ENCODE results near the gene TFPI.
"Not testable (repeated sequence)": the region's sequence is repeated elsewhere in the genome, so short reads cannot be mapped to it uniquely, and the experiment has no call there.

TFPI gene

GRCh38 chr2:187573722-187574121 is 19.5 kb upstream of the TFPI start:
- no peak overlapping the region for H3K4me3 ChIP-seq (ENCODE audit: low read depth, low read length)
- no peak for TF ChIP-seq CTCF (IDR thresholded peaks at IDR 0.05; ENCODE audit: insufficient read depth, low read depth, low read length, missing control alignments)
- DNase-seq (ENCODE audit: low read depth) = no peak

DNA sequence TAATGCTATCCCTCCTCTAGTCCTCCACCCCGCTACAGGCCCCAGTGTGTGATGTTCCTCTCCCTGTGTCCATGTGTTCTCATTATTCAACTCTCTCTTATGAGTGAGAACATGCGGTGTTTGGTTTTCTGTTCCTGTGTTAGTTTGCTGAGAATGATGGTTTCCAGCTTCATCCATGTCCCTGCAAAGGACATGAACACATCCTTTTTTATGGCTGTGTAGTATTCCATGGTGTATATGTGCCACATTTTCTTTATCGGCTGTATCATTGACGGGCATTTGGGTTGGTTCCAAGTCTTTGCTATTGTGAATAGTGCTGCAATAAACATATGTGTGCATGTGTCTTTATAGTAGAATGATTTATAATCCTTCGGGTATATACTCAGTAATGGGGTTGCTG is 17.8 kb upstream of the TFPI start:
- not testable (repeated sequence) for H3K4me3 ChIP-seq (ENCODE audit: low read depth, low read length); DNase-seq (ENCODE audit: low read depth)

DNA sequence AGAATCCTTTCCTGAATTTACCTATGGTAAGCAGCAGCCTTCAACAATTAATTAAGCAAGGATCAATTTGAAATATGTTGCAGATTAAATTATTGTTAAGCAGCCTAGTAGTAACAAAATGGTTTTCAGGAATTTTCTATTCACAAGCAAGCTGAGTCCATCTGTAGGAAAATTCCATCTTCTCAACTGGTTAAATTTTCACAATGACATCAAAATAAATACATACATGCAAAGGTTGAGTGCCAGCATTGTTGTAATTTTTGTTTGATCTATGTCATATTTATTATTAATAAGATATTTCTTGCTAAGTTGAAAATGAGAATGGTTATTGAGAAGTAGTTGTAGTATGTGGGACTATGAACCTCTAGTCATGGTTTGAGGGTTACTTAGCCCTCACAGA is 15.3 kb upstream of the TFPI start:
- DNase-seq (ENCODE audit: low read depth) = no peak
- no peak overlapping the region for H3K4me3 ChIP-seq (ENCODE audit: low read depth, low read length)
- TF ChIP-seq CTCF (IDR thresholded peaks at IDR 0.05; ENCODE audit: insufficient read depth, low read depth, low read length, missing control alignments) = no peak

- DNase-seq (ENCODE audit: low read depth) = no peak
- no peak for TF ChIP-seq CTCF (IDR thresholded peaks at IDR 0.05; ENCODE audit: insufficient read depth, low read depth, low read length, missing control alignments)
Observed at GRCh38 chr2:187569042-187569441, 14.8 kb upstream of the TFPI start.

GRCh38 chr2:187567126-187567525 is 12.9 kb upstream of the TFPI start:
- no peak for DNase-seq (ENCODE audit: low read depth)
- H3K4me3 ChIP-seq (ENCODE audit: low read depth, low read length) = no peak overlapping the region
- no peak for TF ChIP-seq CTCF (IDR thresholded peaks at IDR 0.05; ENCODE audit: insufficient read depth, low read depth, low read length, missing control alignments)

More at GRCh38 chr2:187569042-187569441, 14.8 kb upstream of the TFPI start:
- no peak overlapping the region for H3K4me3 ChIP-seq (ENCODE audit: low read depth, low read length)

GRCh38 chr2:187566712-187567111 is 12.5 kb upstream of the TFPI start:
- TF ChIP-seq CTCF (IDR thresholded peaks at IDR 0.05; ENCODE audit: insufficient read depth, low read depth, low read length, missing control alignments) = no peak
- no peak for DNase-seq (ENCODE audit: low read depth)
- H3K4me3 ChIP-seq (ENCODE audit: low read depth, low read length) = no peak overlapping the region

- DNase-seq (ENCODE audit: low read depth) = no peak
- TF ChIP-seq CTCF (IDR thresholded peaks at IDR 0.05; ENCODE audit: insufficient read depth, low read depth, low read length, missing control alignments) = no peak
Observed at GRCh38 chr2:187566266-187566665, 12.0 kb upstream of the TFPI start.

DNA sequence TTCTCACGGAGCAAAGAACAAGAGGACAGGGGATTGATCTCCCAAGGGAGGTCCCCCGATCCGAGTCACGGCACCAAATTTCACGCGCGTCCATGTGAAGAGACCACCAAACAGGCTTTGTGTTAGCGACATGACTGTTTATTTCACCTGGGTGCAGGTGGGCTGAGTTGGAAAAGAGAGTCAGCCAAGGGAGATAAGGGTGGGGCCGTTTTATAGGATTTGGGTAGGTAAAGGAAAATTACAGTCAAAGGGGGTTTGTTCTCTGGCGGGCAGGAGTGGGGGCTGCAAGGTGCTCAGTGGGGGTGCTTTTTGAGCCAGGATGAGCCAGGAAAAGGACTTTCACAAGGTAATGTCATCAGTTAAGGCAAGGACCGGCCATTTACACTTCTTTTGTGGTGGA is 11.4 kb upstream of the TFPI start:
- H3K4me3 ChIP-seq (ENCODE audit: low read depth, low read length); DNase-seq (ENCODE audit: low read depth): not testable (repeated sequence)

More at GRCh38 chr2:187566266-187566665, 12.0 kb upstream of the TFPI start:
- no peak overlapping the region for H3K4me3 ChIP-seq (ENCODE audit: low read depth, low read length)

- H3K4me3 ChIP-seq (ENCODE audit: low read depth, low read length); DNase-seq (ENCODE audit: low read depth): not testable (repeated sequence)
Observed at GRCh38 chr2:187556493-187556892, 2.3 kb upstream of the TFPI start.
